Measurements from ENCODE around the gene GLP1R.

- TF ChIP-seq GATA2 (IDR thresholded peaks at IDR 0.05; ENCODE audit: low read depth, low read length) (no peak), GATA3 (IDR thresholded peaks at IDR 0.05; ENCODE audit: low read depth, low read length) (no peak)
Observed at GRCh38 chr6:39018103-39018502, 30.5 kb upstream of the GLP1R start.

Measured in SH-SY5Y (cell line).